ENCODE measurements around the gene ZNF521.

The ZNF521 gene

GRCh38 chr18:25153426-25153825 is 198.5 kb downstream of the ZNF521 start:
- TF ChIP-seq CTCF (IDR thresholded peaks at IDR 0.05; ENCODE audit: low read depth, low read length): no peak
- H3K4me3 ChIP-seq (ENCODE audit: low read depth, low read length): no peak overlapping the region

DNA sequence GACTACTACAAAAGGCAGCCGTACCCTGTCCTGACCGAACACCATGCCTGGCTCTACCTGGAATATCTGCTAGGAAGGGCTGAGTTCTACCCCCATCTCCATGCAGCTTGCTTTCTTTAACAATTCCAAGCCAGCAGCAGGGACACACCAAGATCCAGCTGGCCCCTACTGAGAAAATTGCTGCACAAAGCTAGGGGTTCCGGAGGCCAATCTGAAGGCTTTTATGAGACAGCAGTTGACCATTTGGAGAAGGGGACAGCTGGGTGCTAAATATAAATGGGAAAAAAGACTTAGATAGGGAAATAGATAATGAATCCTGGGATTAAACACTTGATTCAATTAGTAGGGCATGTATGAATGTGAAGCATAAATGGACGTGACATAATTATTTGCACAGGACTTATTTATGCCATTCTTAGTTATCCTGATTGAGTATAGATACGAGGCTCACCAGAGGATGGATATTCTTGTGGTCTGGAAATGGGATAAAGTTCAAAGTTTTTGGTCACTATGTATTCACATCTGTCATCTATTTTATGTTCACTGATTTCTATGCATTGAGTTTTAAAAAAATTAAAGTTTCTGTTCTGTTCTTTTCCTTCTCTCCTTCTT is 204.0 kb downstream of the ZNF521 start:
- H3K4me3 ChIP-seq (ENCODE audit: low read depth, low read length): no peak overlapping the region
- TF ChIP-seq CTCF (IDR thresholded peaks at IDR 0.05; ENCODE audit: low read depth, low read length): no peak

DNA sequence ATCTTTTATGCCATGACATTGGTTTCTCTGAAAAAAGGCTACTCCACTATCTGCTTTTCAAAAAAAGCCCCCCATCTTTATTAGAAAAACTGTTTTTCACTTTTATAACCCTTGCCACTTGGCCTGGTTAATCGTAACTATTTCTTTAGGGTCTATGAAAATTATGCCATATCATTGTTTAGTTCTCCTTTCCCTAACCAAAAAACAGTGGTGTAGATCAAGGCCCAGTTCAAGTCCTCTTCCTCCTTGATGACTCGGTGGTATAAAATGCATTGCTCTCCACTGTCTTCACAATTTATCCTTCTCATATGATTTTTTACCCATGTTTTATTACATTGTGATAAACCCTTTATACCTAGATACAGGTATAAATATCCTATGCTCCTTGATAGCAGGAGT is 205.5 kb downstream of the ZNF521 start:
- TF ChIP-seq CTCF (IDR thresholded peaks at IDR 0.05; ENCODE audit: low read depth, low read length): no peak
- H3K4me3 ChIP-seq (ENCODE audit: low read depth, low read length): no peak overlapping the region

DNA sequence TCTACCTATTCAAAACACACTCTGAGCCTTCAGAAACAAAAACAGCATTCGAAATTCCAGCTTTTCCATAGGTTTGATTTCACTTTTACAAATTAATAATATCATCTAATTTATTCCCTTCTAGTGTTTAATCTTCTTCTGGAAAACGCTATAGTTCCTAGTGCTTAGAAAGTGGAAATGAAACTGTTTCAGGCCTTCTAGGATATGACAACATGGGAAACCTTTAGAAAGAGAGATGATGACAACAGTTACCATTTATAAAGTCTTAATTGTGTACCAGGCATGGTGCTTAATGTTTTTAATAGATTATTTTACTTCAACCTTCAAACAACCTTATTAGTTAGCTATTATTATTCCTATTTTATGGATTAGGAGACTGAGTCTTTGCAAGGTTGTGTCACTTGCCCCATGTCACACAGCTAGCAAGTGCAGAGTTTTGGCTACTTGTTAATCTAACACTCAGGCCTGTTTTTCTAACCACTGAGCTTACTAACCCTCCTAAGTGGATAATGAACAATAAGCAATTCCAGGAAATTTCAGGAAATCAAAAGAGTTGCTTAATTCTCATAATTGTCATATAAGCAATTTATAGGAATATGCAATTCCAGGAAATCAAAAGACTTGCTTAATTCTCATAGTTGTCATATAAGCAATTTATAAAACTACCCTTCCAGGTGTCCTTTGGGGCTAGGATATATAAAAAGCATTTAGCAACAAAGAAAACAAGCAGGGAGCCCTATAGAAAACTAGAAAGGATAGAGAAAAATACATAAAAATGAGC is 206.0 kb downstream of the ZNF521 start:
- no peak overlapping the region for H3K4me3 ChIP-seq (ENCODE audit: low read depth, low read length)
- TF ChIP-seq CTCF (IDR thresholded peaks at IDR 0.05; ENCODE audit: low read depth, low read length): no peak

DNA sequence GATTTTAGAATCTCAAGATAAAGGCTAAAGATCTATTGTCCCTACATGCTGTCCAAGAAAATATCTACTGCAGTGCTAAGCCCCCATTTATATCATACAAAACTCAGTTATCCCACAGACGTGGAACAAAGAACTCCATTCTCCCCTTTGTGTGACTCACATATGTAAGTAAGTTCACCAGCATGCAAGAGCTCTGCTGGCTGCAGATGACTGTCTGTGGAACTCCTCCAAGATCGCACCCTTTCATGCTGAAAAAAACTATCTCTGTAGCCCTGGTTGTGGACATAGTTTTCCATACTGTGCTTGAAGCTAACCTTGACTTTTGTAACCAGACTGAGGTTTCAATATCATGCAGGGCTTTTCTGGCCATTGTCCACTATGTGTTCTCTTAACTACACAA is 207.1 kb downstream of the ZNF521 start:
- no peak overlapping the region for H3K4me3 ChIP-seq (ENCODE audit: low read depth, low read length)
- no peak for TF ChIP-seq CTCF (IDR thresholded peaks at IDR 0.05; ENCODE audit: low read depth, low read length)

- H3K4me3 ChIP-seq (ENCODE audit: low read depth, low read length): no peak overlapping the region
- TF ChIP-seq CTCF (IDR thresholded peaks at IDR 0.05; ENCODE audit: low read depth, low read length): no peak
Measured at GRCh38 chr18:25141886-25142285, 210.1 kb downstream of the ZNF521 start.

GRCh38 chr18:25141399-25141798 is 210.6 kb downstream of the ZNF521 start:
- TF ChIP-seq CTCF (IDR thresholded peaks at IDR 0.05; ENCODE audit: low read depth, low read length): no peak
- no peak overlapping the region for H3K4me3 ChIP-seq (ENCODE audit: low read depth, low read length)
